GM12878 (cell line): ENCODE results near the gene ANKHD1. TPM values are rescaled to one million over a fixed set of nuclear protein-coding genes. Genes with fewer than 3 reads are reported as not detected.

ENCODE experiments used
- ATAC-seq: fragments of 200-7000 bp; cut with Tn5 transposase; 3 replicates; pipeline ENCODE4 v1.9.1; 2020; ENCODE audit warnings: mild to moderate bottlenecking, moderate library complexity
- BruUV-seq: library from RNA; stranded (reverse); fragments of 400-500 nt; replicated peaks from 2 replicates; lab custom pipeline; 2021; lab: Mats Ljungman, UMichigan
- CTCF ChIA-PET: fragments of 300-600 bp; sonication (Branson Sonifier 250); formaldehyde crosslinking; extraction: SDS; loops from one replicate; lab custom pipeline; 2021; ENCODE audit warnings: inconsistent platforms; lab: Yijun Ruan, JAX
- POLR2A ChIA-PET: fragments of 350-600 bp; formaldehyde crosslinking; extraction: SDS; loops from one replicate; lab custom pipeline; 2021; ENCODE audit warnings: inconsistent platforms; lab: Charles Lee
- RAD21 ChIA-PET: fragments of 300-600 bp; sonication (Branson Sonifier 250); formaldehyde crosslinking; loops from one replicate; lab custom pipeline; 2023; ENCODE audit warnings: antibody characterized with exemption; ENCODE audit not compliant: unreplicated experiment; lab: Charles Lee
- SMC1A ChIA-PET: fragments of 300-600 bp; sonication (Branson Sonifier 250); formaldehyde crosslinking; loops from one replicate; lab custom pipeline; 2023; ENCODE audit not compliant: unreplicated experiment, uncharacterized antibody; lab: Charles Lee
- DNase-seq: peaks from one replicate; pipeline ENCODE4 v3.0.0-alpha.2; 2011; ENCODE audit warnings: low read depth, low spot score
- FAIRE-seq: peaks from 3 replicates; lab custom pipeline; 2011; peaks lifted over from hg19 to GRCh38; lab: Jason Lieb, UNC
- H2AFZ ChIP-seq: 2 replicates; pipeline ENCODE4 v1.6.0; 2011; ENCODE audit warnings: low read depth, low read length, control low read depth; ENCODE audit not compliant: control insufficient read depth
- H3K27ac ChIP-seq: 2 replicates; pipeline ENCODE4 v1.5.1; 2011; ENCODE audit warnings: control low read depth; ENCODE audit not compliant: control insufficient read depth, insufficient read depth
- H3K27me3 ChIP-seq, 2 experiments: replicated peaks in 1 of 2; 2 replicates each; pipeline versions ENCODE4 v1.6.0 to v1.6.1; 2011; ENCODE audit warnings: low read length in 1 of 2; ENCODE audit not compliant: control insufficient read depth in 2 of 2, insufficient read depth in 2 of 2
- H3K36me3 ChIP-seq, 2 experiments: 2 replicates each; pipeline ENCODE4 v1.5.1; 2011; ENCODE audit warnings: low read length in 1 of 2; ENCODE audit not compliant: control insufficient read depth in 2 of 2, insufficient read depth in 2 of 2
- H3K4me1 ChIP-seq: 2 replicates; pipeline ENCODE4 v1.6.1; 2011; ENCODE audit warnings: mild to moderate bottlenecking, low read length, moderate library complexity, mixed read lengths; ENCODE audit not compliant: control insufficient read depth, insufficient read depth
- H3K4me2 ChIP-seq: 2 replicates; pipeline ENCODE4 v1.6.0; 2011; ENCODE audit warnings: control low read depth; ENCODE audit not compliant: control insufficient read depth, insufficient read depth
- H3K4me3 ChIP-seq: fragments of 200-600 bp; sonication (generic); 2 replicates; pipeline ENCODE4 v1.5.1; 2016
- H3K79me2 ChIP-seq: 2 replicates; pipeline ENCODE4 v1.6.0; 2011; ENCODE audit warnings: low read length; ENCODE audit not compliant: control insufficient read depth, insufficient read depth
- H3K9ac ChIP-seq: 2 replicates; pipeline ENCODE4 v1.8.0; 2011; ENCODE audit warnings: low read length, control low read depth, mixed read lengths; ENCODE audit not compliant: control insufficient read depth, insufficient read depth
- H3K9me3 ChIP-seq: replicated peaks from 3 replicates; pipeline ENCODE4 v1.5.1; 2011; ENCODE audit warnings: mild to moderate bottlenecking, low read length; ENCODE audit not compliant: control insufficient read depth, insufficient read depth
- H4K20me1 ChIP-seq: 2 replicates; pipeline ENCODE4 v1.6.0; 2011; ENCODE audit not compliant: control insufficient read depth, insufficient read depth
- CBX3 ChIP-seq: fragments of 200-600 bp; sonication (generic); IDR thresholded peaks from 2 replicates; pipeline ENCODE4 v1.6.1; 2016; ENCODE audit warnings: low read depth, borderline replicate concordance
- CHD2 ChIP-seq: IDR thresholded peaks from 2 replicates; pipeline ENCODE4 v1.6.1; 2011; ENCODE audit warnings: low read depth, low read length, improper control_type of control experiment, borderline replicate concordance
- EGR1 ChIP-seq, 2 experiments: IDR thresholded peaks; 1 replicate in 1 of 2; 2 replicates in 1 of 2; pipeline ENCODE4 v1.6.1; 2011 to 2012; ENCODE audit warnings: low read depth in 2 of 2, low read length in 2 of 2, borderline replicate concordance in 1 of 2, mild to moderate bottlenecking in 1 of 2, moderate library complexity in 1 of 2
- ETV6 ChIP-seq, 2 experiments: fragments of 450-650 bp in 1 of 2; IDR thresholded peaks in 1 of 2; conservative IDR thresholded peaks in 1 of 2; 2 replicates each; pipeline ENCODE4 v1.6.1; 2014; ENCODE audit warnings: antibody characterized with exemption in 1 of 2, borderline replicate concordance in 1 of 2, low read depth in 1 of 2, mild to moderate bottlenecking in 1 of 2, moderate library complexity in 1 of 2
- KAT2A ChIP-seq: conservative IDR thresholded peaks from 2 replicates; pipeline ENCODE4 v1.6.1; 2011; ENCODE audit warnings: low read depth, low read length; ENCODE audit not compliant: control insufficient read depth
- MTA2 ChIP-seq: fragments of 450-650 bp; IDR thresholded peaks from 2 replicates; pipeline ENCODE4 v1.6.1; 2016; ENCODE audit warnings: low read depth, mild to moderate bottlenecking, moderate library complexity
- ZBTB4 ChIP-seq: fragments of 450-650 bp; formaldehyde crosslinking; IDR thresholded peaks from 2 replicates; pipeline ENCODE4 v1.4.0; 2022; ENCODE audit warnings: mild to moderate bottlenecking, moderate library complexity
- ZNF24 ChIP-seq: fragments of 450-650 bp; IDR thresholded peaks from 2 replicates; pipeline ENCODE4 v1.6.1; 2017; ENCODE audit warnings: antibody characterized with exemption, mild to moderate bottlenecking
- ZNF384 ChIP-seq: IDR thresholded peaks from 2 replicates; pipeline ENCODE4 v1.6.1; 2012; ENCODE audit warnings: low read depth, mild to moderate bottlenecking, low read length, improper control_type of control experiment, borderline replicate concordance
- WGBS: methylation state at CpG from one replicate; pipeline ENCODE4 v1.1.6; 2016; ENCODE audit warnings: low lambda C conversion rate; ENCODE audit not compliant: insufficient replicate concordance, insufficient coverage; ENCODE audit errors: missing lambda C conversion rate; 5-methylcytosine and 5-hydroxymethylcytosine counted together
- in situ Hi-C: fragments of 300-500 bp; cut with MboI; formaldehyde crosslinking; loops from 9 replicates; pipeline ENCODE4 v1.14.3; 2018; ENCODE audit warnings: mixed read lengths
- intact Hi-C: fragments of 100-400 bp; cut with micrococcal nuclease; formaldehyde crosslinking; loops from one replicate; pipeline ENCODE4 v1.14.2; 2022; ENCODE audit not compliant: unreplicated experiment
- polyA plus RNA-seq, 11 experiments: library from polyadenylated mRNA; depleted of rRNA in 4 of 11; unstranded in 6 of 11; stranded (reverse) in 5 of 11; fragments of >200 nt; fragmentation: Nextera tagmentation in 4 of 11; fragmentation: Illumina TruSeq in 1 of 11; extraction: Ambion mirVana in 4 of 11; extraction: Trizol in 1 of 11; gene quantifications; 1 replicate in 1 of 11; 2 replicates in 10 of 11; pipeline versions ENCODE4 v1.2.1 to v1.2.3, GENCODE V29; 2011 to 2016; ENCODE audit warnings: inconsistent platforms in 2 of 11, missing spikeins in 2 of 11, low read depth in 1 of 11
- total RNA-seq, 4 experiments: library from RNA; depleted of rRNA in 3 of 4; stranded (reverse); fragments of >200 nt in 3 of 4; fragmentation: Illumina TruSeq in 1 of 4; extraction: Trizol in 1 of 4; gene quantifications; 2 replicates each; pipeline versions ENCODE4 v1.2.1 to v1.2.3, GENCODE V29; 2013 to 2021
- TF ChIP-seq, protein P1 (sequence below): fragments of 450-650 bp; IDR thresholded peaks from 2 replicates; pipeline ENCODE4 v1.6.1; 2018; ENCODE audit warnings: borderline replicate concordance, mild to moderate bottlenecking; ENCODE audit not compliant: partially characterized antibody
- TF ChIP-seq, protein P2 (sequence below): IDR thresholded peaks from 2 replicates; pipeline ENCODE4 v1.6.1; 2012; ENCODE audit warnings: low read depth, low read length, improper control_type of control experiment
- TF ChIP-seq, protein P3 (sequence below): IDR thresholded peaks from 2 replicates; pipeline ENCODE4 v1.6.1; 2012; ENCODE audit warnings: mild to moderate bottlenecking, low read depth, low read length

ANKHD1 gene
- total and polyA plus RNA-seq, 10 of the 15 experiments (the other 5 are each of a cell fraction or from before 2014, with no cell fraction given), result 31.6 to 96.8 (median 74.3) TPM

GRCh38 chr5:140556438-140556837 is 154.8 kb downstream of the ANKHD1 start:
- H3K4me1 ChIP-seq, result peaks cover 22% of the 10 kb centered on the region
- ATAC-seq, result peak; percentile 3
- peaks cover 5 to 15% of the 10 kb centered on the region in 2 experiments for H3K36me3 ChIP-seq
- no peak for FAIRE-seq
- no peaks in the 10 kb centered on the region for H3K9me3 ChIP-seq
- in situ Hi-C loops (no loop called here), intact Hi-C loops (loop anchor here (2.0 kb wide), 1 partner anchor 24 kb away; no protein-coding TSS in a partner anchor)
- no peaks in the 10 kb centered on the region for H4K20me1 ChIP-seq
- H3K79me2 ChIP-seq, result peaks cover 49% of the 10 kb centered on the region
- DNase-seq, result no peak
- 0% methylated on average over 6 of the region's 6 CpGs for WGBS
- peak overlapping the region; percentile 91 for H3K4me3 ChIP-seq
- no peaks in the 10 kb centered on the region for H3K27me3 ChIP-seq
- no peak overlapping the region for H2AFZ ChIP-seq
- SMC1A ChIA-PET, result no interaction called here
- CTCF ChIA-PET, result interaction anchor here (0.8 to 1.6 kb wide), 2 partner anchors 8 to 9 kb away, joined by 4 to 9 read pairs; partner anchors contain the start of gene EIF4EBP3
- POLR2A ChIA-PET, result interaction anchor here (0.8 to 1.8 kb wide), 3 partner anchors 9 to 82 kb away, joined by 4 to 23 read pairs (median 10); partner anchors contain the start of genes EIF4EBP3 and TMCO6
- H3K27ac ChIP-seq, result peak overlapping the region; percentile 95
- RAD21 ChIA-PET, result interaction anchor here (1.0 to 1.1 kb wide), 3 partner anchors 9 to 154 kb away, joined by 3 read pairs; partner anchors contain the start of gene EIF4EBP3
- BruUV-seq, result no TSS peak
- peak overlapping the region; percentile 82 for H3K4me2 ChIP-seq
- peak overlapping the region; percentile 89 for H3K9ac ChIP-seq
- TF ChIP-seq ZNF384 (no peak), EGR1 (IDR thresholded peaks at IDR 0.05; ENCODE audit: borderline replicate concordance in 1 of 2, low read depth in 2 of 2, low read length in 2 of 2) (no peak), ZBTB4 (CRISPR knock-in tag) (no peak), CBX3 (no peak), MTA2 (no peak), KAT2A (no peak), ETV6 (conservative IDR thresholded peaks at IDR 0.05 in 1 of 2, IDR thresholded peaks at IDR 0.05 in 1 of 2; ENCODE audit: borderline replicate concordance in 1 of 2, low read depth in 1 of 2) (no peak), ZNF24 (no peak), CHD2 (no peak)
- TF ChIP-seq, protein P1, sequence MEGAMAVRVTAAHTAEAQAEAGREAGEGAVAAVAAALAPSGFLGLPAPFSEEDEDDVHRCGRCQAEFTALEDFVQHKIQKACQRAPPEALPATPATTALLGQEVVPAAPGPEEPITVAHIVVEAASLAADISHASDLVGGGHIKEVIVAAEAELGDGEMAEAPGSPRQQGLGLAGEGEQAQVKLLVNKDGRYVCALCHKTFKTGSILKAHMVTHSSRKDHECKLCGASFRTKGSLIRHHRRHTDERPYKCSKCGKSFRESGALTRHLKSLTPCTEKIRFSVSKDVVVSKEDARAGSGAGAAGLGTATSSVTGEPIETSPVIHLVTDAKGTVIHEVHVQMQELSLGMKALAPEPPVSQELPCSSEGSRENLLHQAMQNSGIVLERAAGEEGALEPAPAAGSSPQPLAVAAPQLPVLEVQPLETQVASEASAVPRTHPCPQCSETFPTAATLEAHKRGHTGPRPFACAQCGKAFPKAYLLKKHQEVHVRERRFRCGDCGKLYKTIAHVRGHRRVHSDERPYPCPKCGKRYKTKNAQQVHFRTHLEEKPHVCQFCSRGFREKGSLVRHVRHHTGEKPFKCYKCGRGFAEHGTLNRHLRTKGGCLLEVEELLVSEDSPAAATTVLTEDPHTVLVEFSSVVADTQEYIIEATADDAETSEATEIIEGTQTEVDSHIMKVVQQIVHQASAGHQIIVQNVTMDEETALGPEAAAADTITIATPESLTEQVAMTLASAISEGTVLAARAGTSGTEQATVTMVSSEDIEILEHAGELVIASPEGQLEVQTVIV, result no peak
- TF ChIP-seq, protein P2, sequence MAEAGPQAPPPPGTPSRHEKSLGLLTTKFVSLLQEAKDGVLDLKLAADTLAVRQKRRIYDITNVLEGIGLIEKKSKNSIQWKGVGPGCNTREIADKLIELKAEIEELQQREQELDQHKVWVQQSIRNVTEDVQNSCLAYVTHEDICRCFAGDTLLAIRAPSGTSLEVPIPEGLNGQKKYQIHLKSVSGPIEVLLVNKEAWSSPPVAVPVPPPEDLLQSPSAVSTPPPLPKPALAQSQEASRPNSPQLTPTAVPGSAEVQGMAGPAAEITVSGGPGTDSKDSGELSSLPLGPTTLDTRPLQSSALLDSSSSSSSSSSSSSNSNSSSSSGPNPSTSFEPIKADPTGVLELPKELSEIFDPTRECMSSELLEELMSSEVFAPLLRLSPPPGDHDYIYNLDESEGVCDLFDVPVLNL, result no peak
- TF ChIP-seq, protein P3, sequence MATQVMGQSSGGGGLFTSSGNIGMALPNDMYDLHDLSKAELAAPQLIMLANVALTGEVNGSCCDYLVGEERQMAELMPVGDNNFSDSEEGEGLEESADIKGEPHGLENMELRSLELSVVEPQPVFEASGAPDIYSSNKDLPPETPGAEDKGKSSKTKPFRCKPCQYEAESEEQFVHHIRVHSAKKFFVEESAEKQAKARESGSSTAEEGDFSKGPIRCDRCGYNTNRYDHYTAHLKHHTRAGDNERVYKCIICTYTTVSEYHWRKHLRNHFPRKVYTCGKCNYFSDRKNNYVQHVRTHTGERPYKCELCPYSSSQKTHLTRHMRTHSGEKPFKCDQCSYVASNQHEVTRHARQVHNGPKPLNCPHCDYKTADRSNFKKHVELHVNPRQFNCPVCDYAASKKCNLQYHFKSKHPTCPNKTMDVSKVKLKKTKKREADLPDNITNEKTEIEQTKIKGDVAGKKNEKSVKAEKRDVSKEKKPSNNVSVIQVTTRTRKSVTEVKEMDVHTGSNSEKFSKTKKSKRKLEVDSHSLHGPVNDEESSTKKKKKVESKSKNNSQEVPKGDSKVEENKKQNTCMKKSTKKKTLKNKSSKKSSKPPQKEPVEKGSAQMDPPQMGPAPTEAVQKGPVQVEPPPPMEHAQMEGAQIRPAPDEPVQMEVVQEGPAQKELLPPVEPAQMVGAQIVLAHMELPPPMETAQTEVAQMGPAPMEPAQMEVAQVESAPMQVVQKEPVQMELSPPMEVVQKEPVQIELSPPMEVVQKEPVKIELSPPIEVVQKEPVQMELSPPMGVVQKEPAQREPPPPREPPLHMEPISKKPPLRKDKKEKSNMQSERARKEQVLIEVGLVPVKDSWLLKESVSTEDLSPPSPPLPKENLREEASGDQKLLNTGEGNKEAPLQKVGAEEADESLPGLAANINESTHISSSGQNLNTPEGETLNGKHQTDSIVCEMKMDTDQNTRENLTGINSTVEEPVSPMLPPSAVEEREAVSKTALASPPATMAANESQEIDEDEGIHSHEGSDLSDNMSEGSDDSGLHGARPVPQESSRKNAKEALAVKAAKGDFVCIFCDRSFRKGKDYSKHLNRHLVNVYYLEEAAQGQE, result no peak
